Renal cortical epithelial cell (primary cell): ENCODE results near the gene SCYGR3. TPM values are rescaled to one million over a fixed set of nuclear protein-coding genes. Genes with fewer than 3 reads are reported as not detected.

Experiments used
- DNase-seq: peaks from one replicate; pipeline ENCODE4 v3.0.0-alpha.2; 2011; ENCODE audit warnings: low read depth
- total RNA-seq: library from RNA; depleted of rRNA; stranded (reverse); fragments of >200 nt; gene quantifications from 2 replicates; pipeline ENCODE4 v1.2.3, GENCODE V29; 2014

SCYGR3 gene
- not detected in 2 replicates for total RNA-seq

- DNase-seq: no peak
Measured at GRCh38 chr2:227614740-227615139, at the start of gene SCYGR3. SCYGR3 (minus strand) TSS chr2:227614840; CDS start chr2:227614840, 0 bp downstream.

- no peak for DNase-seq
Measured at GRCh38 chr2:227661827-227662226, 47.2 kb upstream of the SCYGR3 start.

GRCh38 chr2:227661025-227661649 lies 46.5 kb upstream of the SCYGR3 start:
- no peak for DNase-seq

GRCh38 chr2:227657199-227657845 lies 42.7 kb upstream of the SCYGR3 start:
- no peak for DNase-seq

- DNase-seq: peak; percentile 93
Measured at GRCh38 chr2:227655454-227655853, 40.8 kb upstream of the SCYGR3 start.

- no peak for DNase-seq
Measured at GRCh38 chr2:227654426-227654825, 39.8 kb upstream of the SCYGR3 start.

- peak; percentile 76 for DNase-seq
Measured at GRCh38 chr2:227653419-227653818, 38.8 kb upstream of the SCYGR3 start.

GRCh38 chr2:227643990-227644551 lies 29.4 kb upstream of the SCYGR3 start:
- DNase-seq: no peak

- DNase-seq: no peak
Measured at GRCh38 chr2:227642656-227643055, 28.0 kb upstream of the SCYGR3 start.

GRCh38 chr2:227634201-227634600 lies 19.6 kb upstream of the SCYGR3 start:
- no peak for DNase-seq

GRCh38 chr2:227632827-227633226 lies 18.2 kb upstream of the SCYGR3 start:
- DNase-seq: no peak

- no peak for DNase-seq
Measured at GRCh38 chr2:227630322-227630721, 15.7 kb upstream of the SCYGR3 start.

- no peak for DNase-seq
Measured at GRCh38 chr2:227629435-227629834, 14.8 kb upstream of the SCYGR3 start.

GRCh38 chr2:227627769-227628168 lies 13.1 kb upstream of the SCYGR3 start:
- no peak for DNase-seq

- DNase-seq: no peak
Measured at GRCh38 chr2:227626580-227627151, 12.0 kb upstream of the SCYGR3 start.

GRCh38 chr2:227625420-227625819 lies 10.8 kb upstream of the SCYGR3 start:
- DNase-seq: no peak

- DNase-seq: peak; percentile 73
Measured at GRCh38 chr2:227623226-227623625, 8.6 kb upstream of the SCYGR3 start.

GRCh38 chr2:227617316-227618230 lies 2.9 kb upstream of the SCYGR3 start, which contains the start of gene SCYGR4:
SCYGR4 (plus strand) TSS chr2:227617498; CDS start chr2:227617498, 0 bp downstream.
- no peak for DNase-seq

- DNase-seq: no peak
Measured at GRCh38 chr2:227616631-227617030, 2.0 kb upstream of the SCYGR3 start.

- DNase-seq: no peak
Measured at GRCh38 chr2:227615906-227616305, 1.3 kb upstream of the SCYGR3 start.

GRCh38 chr2:227615181-227615580 lies 541 bp upstream of the SCYGR3 start:
- DNase-seq: no peak

- no peak for DNase-seq
Measured at GRCh38 chr2:227614246-227614645, 394 bp downstream of the SCYGR3 start.
